Activated T-helper 17 cell treated with anti-CD3 and anti-CD28 coated beads, Interleukin-2, amount 50 U/mL, for 72 hours (primary cell): ENCODE measurements around the gene CACFD1. TPM values are rescaled to one million over a fixed set of nuclear protein-coding genes. Genes with fewer than 3 reads are reported as not detected.

Experiments
- ATAC-seq: fragments of 150-1000 bp; cut with Tn5 transposase; replicated peaks from 2 replicates; pipeline ENCODE4 v1.10.0; 2021; ENCODE audit warnings: mild to moderate bottlenecking, moderate library complexity
- H3K27ac Mint-ChIP-seq: one replicate; pipeline ENCODE4 v1.8.0; 2022; ENCODE audit warnings: mixed read lengths
- H3K27me3 Mint-ChIP-seq: one replicate; pipeline ENCODE4 v1.8.0; 2022; ENCODE audit warnings: mixed read lengths
- H3K36me3 Mint-ChIP-seq: one replicate; pipeline ENCODE4 v1.8.0; 2022; ENCODE audit warnings: low read depth, mild to moderate bottlenecking, mixed read lengths
- H3K4me1 Mint-ChIP-seq: one replicate; pipeline ENCODE4 v1.8.0; 2022; ENCODE audit warnings: mixed read lengths
- H3K4me3 Mint-ChIP-seq: one replicate; pipeline ENCODE4 v1.8.0; 2022; ENCODE audit warnings: mild to moderate bottlenecking, mixed read lengths
- H3K9me3 Mint-ChIP-seq: one replicate; pipeline ENCODE4 v1.8.0; 2022; ENCODE audit warnings: mixed read lengths
- total RNA-seq, 2 donors: library from RNA; stranded (reverse); gene quantifications; one replicate each; pipeline ENCODE4 v1.2.3, GENCODE V29; 2022

The CACFD1 gene
- total RNA-seq, 2 donors from 2014 or later, result 0.41 to 3.0 TPM

DNA sequence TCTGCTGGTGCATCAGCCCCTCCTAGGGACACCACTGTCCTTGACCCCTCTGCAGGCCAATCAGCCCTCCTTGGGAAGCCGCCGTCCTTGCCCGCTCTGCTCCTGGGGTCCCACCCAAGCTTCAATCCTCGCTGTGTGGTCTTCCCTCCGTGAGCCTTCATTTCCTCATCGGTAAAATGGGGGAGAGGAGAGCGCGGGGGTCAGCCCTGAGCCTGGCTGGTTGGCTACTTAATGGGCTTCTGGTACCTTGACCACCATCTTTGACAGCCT is 31.8 kb downstream of the CACFD1 start:
- no peak overlapping the region for H3K27ac Mint-ChIP-seq
- no peaks in the 10 kb centered on the region for H3K4me1 Mint-ChIP-seq
- H3K9me3 Mint-ChIP-seq, result no peaks in the 10 kb centered on the region
- H3K4me3 Mint-ChIP-seq, result no peak overlapping the region
- no peaks in the 10 kb centered on the region for H3K36me3 Mint-ChIP-seq
- H3K27me3 Mint-ChIP-seq, result no peaks in the 10 kb centered on the region
- ATAC-seq, result no peak

DNA sequence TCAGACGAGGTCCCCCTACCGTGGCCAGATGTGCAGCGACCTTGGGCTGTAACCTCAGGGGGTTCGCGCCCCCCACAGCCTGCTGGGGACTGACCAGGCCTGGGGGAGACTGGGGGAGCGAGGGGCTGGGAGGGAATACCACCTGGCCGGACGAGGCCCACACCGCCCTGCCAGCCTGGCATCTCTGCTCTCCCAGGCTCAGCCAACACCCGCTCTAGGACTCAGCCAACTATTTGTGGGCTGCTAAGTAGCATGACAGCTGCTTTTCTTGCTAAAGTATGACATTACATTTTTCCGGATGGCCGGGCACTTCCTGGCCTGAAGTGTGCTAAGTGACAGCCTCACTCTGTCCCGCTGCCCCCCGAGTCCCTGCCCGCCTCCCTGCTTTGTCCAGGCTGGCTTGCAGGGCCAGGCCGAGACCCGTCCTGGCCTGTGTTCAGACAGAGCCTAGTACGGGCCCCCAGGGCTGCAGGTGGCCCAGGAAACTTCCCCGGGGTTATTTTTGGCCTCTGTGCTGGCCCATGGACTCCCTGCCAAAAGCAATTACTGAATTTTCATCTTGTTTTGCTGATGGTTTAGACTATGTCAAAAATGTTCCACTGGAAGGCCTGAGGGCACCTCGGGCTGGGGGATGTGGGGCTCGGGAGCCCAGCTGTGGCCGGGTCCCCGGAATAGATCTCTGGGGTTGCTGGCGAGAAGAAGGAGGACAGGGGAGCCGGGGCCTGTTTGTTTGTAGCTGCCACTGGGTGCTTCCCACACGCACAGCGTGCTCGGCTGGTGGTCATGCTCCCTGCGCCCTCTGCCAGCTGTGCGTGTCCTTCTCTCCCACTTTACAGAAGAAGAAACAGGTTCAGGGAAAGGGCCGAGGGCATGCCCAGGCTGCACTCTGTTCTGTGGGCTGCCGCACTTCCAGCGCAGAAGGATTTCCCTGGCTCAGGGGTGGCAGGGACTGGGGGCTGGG is 32.6 kb downstream of the CACFD1 start:
- no peak overlapping the region for H3K4me3 Mint-ChIP-seq
- H3K4me1 Mint-ChIP-seq, result no peaks in the 10 kb centered on the region
- H3K9me3 Mint-ChIP-seq, result no peaks in the 10 kb centered on the region
- no peak overlapping the region for H3K27ac Mint-ChIP-seq
- no peaks in the 10 kb centered on the region for H3K36me3 Mint-ChIP-seq
- ATAC-seq, result no peak
- no peaks in the 10 kb centered on the region for H3K27me3 Mint-ChIP-seq

DNA sequence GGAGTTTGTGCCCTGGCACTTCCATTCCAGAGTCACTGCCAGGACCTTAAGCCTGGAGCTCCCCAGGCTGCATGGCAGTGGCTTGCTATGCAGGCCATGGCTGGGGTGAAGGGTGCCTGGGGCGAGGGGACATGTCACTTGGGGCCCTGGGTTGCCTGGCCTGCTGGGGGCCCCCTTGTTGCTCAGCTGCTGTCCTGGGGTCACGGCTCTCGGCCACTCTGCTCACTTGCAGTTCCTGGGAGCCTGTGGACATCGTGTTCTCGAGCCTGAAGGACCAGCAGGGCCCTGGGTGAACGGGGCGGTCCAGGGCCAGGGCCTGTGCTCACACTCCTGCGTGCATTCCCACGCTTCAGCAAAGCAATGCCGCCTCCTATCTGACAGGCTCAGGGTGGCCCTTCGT is 33.6 kb downstream of the CACFD1 start:
- ATAC-seq, result no peak

DNA sequence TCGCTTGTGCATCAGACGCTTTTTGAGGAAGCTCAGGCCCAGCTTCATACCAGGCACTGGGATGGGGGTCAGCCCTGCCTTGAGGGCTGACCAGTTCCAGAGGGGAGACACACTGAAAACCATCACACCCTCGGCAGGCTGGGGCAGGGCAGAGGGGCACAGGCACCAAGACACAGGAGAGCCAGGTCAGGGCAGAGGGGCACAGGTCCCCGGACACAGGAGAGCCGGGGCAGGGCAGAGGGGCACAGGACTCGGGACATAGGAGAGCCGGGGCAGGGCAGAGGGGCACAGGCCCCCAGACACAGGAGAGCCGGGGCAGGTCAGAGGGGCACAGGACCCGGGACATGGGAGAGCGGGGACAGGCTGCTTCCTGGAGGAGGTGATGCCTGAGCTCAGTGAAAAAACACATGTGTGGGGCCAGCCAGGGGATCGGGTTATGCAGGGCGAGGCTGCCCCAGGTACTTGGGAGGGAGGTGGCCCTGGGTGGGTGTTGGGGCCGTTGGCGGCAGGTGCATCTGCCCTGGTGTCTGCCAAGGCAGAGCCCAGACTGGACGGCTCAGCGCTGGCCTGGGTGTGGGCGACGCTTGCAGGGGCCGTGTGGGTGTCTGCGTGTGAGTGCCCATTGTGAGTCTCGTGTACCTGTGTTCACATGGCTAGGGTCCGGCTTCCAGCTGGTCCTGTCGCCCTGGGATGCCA is 34.2 kb downstream of the CACFD1 start:
- no peak for ATAC-seq
- Mint-ChIP-seq H3K4me1 (no peaks in the 10 kb centered on the region), H3K36me3 (no peaks in the 10 kb centered on the region), H3K4me3 (no peak overlapping the region), H3K27me3 (peaks cover 8% of the 10 kb centered on the region), H3K9me3 (no peaks in the 10 kb centered on the region), H3K27ac (no peak overlapping the region)

More for the DNA sequence above, 33.6 kb downstream of the CACFD1 start:
- H3K4me3 Mint-ChIP-seq, result no peak overlapping the region
- no peaks in the 10 kb centered on the region for H3K4me1 Mint-ChIP-seq
- H3K36me3 Mint-ChIP-seq, result no peaks in the 10 kb centered on the region
- H3K27me3 Mint-ChIP-seq, result peaks cover 5% of the 10 kb centered on the region
- no peak overlapping the region for H3K27ac Mint-ChIP-seq
- no peaks in the 10 kb centered on the region for H3K9me3 Mint-ChIP-seq

DNA sequence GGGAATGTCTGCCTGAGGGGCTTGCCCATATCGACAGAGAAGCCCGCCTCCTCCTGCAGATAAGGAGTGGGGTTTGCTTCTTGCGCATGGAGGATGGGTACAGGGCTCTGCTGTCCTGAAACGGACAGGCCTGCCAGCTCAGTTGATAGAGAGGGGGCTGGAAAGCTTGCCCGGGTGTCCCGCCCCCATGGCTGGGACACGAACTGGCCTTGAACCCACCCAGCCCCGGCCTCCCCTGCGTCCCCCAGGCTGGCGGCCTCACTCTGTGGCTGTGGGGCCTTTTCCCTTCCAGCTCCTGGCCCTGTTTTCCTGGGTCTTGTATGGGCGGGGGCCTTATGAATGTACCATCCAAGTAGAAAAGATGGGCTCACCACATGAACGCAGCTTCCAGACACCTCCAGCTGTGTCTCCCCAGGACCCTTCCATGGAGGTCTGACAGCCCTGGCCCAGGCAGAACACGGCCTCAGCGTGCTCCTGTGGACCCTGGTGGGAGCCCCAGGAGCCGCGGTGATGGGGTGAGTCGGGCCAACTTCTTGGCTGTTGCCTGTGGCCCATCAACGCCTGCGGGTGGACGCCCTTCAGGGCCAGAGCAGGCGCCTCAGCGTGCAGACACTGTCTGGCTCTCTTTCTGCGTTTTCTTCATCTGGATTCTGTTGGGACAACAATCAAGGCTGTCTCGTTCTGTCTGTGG is 35.0 kb downstream of the CACFD1 start:
- no peaks in the 10 kb centered on the region for H3K4me1 Mint-ChIP-seq
- peaks cover 8% of the 10 kb centered on the region for H3K27me3 Mint-ChIP-seq
- no peaks in the 10 kb centered on the region for H3K9me3 Mint-ChIP-seq
- no peak overlapping the region for H3K27ac Mint-ChIP-seq
- H3K4me3 Mint-ChIP-seq, result no peak overlapping the region
- no peaks in the 10 kb centered on the region for H3K36me3 Mint-ChIP-seq
- no peak for ATAC-seq

DNA sequence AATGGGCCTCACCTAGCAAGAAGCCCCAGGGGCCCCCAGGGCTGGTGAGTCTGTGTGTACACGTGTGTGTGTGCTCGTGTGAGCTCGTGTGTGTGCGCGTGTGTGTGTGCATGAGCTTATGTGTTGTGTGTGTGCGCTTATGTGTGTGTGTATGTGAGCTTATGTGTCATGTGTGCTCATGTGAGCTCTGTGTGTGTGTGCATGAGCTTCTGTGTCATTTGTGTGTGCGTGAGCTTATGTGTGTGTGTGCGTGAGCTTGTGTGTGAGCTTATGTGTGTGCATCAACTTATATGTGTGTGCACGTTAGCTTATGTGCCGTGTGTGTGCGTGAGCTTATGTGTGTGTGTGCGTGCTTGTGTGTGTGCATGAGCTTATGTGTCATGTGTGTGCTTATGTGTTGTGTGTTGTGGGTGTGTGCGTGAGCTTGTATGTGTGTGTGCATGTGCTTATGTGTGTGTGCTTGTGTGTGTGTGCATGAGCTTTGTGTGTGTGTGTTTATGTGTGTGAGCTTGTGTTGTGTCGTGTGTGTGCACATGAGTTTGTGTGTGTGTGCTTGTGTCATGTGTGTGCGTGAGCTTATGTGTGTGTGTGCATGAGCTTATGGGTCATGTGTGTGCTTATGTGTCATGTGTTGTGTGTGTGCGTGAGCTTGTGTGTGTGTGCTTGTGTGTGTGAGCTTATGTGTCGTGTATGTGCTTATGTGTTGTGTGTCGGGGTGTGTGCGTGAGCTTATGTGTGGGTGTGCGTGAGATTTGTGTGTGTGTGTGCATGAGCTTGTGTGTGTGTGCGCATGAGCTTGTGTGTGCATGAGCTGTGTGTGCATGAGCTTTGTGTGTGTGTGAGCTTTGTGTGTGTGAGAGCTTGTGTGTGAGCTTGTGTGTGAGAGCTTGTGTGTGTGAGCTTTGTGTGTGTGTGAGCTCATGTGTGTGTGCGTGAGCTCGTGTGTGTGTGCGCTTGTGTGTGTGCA is 35.8 kb downstream of the CACFD1 start:
- Mint-ChIP-seq H3K36me3 (no peaks in the 10 kb centered on the region), H3K27me3 (peaks cover 8% of the 10 kb centered on the region), H3K4me3 (no peak overlapping the region), H3K4me1 (no peaks in the 10 kb centered on the region), H3K9me3 (no peaks in the 10 kb centered on the region), H3K27ac (no peak overlapping the region)
- ATAC-seq, result no peak

DNA sequence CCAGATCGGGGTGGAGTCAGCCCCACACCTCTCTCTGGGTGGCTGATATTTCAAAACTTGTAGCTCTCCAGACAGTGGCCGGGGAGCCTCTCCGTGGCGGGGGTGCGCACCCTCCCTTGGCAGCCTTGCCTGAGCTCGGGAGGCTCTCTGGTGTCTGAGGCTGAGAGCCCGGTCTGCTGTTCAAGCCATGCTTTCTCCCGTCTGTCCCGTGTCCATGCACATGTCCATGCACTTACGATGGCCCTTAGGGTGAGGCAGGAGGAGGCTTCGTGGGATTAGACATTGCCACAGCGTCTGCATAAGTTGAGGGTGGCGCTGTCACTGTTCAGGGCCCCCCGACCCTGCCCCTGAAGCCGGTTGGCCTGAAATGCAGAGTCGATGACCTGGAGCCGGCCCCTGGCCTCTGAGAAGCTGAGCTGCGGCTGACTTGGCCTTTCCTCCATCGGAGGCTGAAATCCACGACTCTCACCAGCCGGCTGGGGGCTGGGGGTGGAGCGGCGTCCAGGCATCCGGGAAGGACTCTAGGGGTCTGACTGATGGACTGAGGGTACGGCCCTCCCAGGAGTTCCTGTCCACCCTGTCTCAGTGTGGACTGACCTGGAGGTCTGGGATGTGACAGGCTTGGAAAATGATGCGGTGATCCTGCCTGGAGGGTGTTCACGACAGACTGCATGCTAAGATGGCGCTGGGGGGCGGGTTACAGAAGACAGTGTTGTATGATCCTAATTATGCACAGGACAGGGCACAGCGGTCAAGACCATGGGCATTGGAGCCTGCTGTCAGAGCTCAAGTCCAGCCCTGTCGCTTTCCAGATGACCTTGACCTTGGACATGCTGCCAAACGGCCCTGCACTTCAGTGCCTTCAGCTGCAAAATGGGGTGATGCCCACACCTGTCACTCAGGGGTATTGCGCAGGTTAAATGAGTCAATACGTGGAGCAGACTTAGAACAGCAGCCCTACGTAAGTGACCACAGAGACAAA is 37.4 kb downstream of the CACFD1 start:
- Mint-ChIP-seq H3K4me1 (no peaks in the 10 kb centered on the region), H3K4me3 (no peak overlapping the region), H3K9me3 (peaks cover 7% of the 10 kb centered on the region), H3K27ac (no peak overlapping the region), H3K27me3 (peaks cover 12% of the 10 kb centered on the region), H3K36me3 (no peaks in the 10 kb centered on the region)
- no peak for ATAC-seq

DNA sequence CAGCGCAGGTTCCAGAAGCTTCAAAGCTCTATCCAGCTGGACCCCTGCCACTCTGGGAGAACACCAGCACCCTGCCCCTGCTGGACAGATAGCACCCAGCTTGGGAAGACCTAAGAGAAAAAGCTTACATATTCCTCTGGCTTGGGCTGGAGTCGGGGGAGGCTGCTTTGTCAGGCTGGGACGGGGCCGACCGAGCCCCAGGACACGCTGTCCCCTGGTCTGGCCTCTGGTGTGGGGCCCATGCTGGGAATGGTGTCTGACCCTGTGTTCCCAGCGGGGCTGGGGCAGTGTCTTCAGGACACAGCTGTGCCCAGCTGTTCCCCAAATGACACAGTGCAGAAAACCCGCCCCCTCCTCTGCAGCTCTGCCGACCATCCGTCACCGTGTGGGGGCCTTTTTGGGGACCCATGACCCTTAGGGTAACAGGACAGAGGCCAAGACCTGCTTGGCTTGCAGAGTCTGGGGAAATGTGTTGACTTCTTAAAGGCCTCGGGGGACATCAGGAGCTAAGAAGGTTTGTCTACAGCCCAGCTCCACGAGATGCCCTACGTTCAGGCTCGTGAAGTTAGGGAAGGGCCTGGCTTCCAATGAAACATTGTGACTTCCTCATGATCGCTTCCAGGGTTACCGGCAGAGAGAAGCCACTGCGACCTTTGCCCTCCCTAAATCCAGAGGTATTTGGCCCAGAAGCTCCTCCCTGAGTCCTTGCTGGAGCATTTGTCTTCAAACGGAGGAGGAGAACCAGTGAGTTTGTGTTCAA is 39.5 kb downstream of the CACFD1 start:
- H3K9me3 Mint-ChIP-seq, result peaks cover 12% of the 10 kb centered on the region
- peaks cover 23% of the 10 kb centered on the region for H3K27me3 Mint-ChIP-seq
- no peaks in the 10 kb centered on the region for H3K4me1 Mint-ChIP-seq
- H3K36me3 Mint-ChIP-seq, result no peaks in the 10 kb centered on the region
- H3K4me3 Mint-ChIP-seq, result no peak overlapping the region
- ATAC-seq, result no peak
- H3K27ac Mint-ChIP-seq, result no peak overlapping the region

DNA sequence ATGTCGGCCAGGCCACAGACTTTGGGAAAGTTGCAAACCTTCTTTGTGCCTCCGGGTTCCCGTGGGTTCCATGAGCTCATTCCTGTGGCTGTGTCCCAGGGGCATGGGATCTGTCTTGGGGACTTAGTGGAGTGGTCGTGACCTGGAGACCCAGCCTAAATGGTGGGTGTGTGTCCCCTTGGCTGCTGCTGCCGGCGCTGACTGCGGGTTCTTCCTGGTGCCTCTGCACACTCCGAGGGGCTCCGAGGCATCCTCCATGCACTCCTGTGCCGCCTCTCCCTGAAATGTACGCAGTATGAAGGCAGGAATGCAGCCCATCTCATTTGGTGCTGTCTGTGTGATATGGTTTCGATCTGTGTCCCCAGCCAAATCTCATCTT is 40.1 kb downstream of the CACFD1 start:
- ATAC-seq, result no peak
- peaks cover 12% of the 10 kb centered on the region for H3K9me3 Mint-ChIP-seq
- H3K4me1 Mint-ChIP-seq, result no peaks in the 10 kb centered on the region
- no peak overlapping the region for H3K27ac Mint-ChIP-seq
- peaks cover 23% of the 10 kb centered on the region for H3K27me3 Mint-ChIP-seq
- no peaks in the 10 kb centered on the region for H3K36me3 Mint-ChIP-seq
- H3K4me3 Mint-ChIP-seq, result no peak overlapping the region

DNA sequence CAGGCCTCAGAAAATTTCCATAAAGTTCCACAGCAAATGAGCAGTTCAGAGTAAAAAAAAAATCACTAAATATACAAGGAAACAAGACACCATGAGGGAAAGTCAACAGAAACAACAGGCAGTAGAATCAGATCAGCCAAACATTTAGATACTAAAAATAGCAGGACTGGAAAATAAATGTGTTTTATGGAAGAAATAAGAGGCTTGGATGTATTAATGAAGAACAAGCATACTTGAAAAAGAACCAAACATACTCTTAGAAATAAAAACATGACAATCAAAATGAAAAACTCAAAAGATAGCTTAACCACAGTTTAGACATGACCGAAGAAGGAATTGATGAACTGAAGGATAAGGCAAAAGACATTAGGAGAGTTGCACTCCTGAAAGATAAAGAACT is 42.3 kb downstream of the CACFD1 start:
- ATAC-seq, result no peak
- no peaks in the 10 kb centered on the region for H3K36me3 Mint-ChIP-seq
- H3K27ac Mint-ChIP-seq, result no peak overlapping the region
- no peaks in the 10 kb centered on the region for H3K4me1 Mint-ChIP-seq
- H3K27me3 Mint-ChIP-seq, result peaks cover 23% of the 10 kb centered on the region
- peaks cover 12% of the 10 kb centered on the region for H3K9me3 Mint-ChIP-seq
- no peak overlapping the region for H3K4me3 Mint-ChIP-seq

DNA sequence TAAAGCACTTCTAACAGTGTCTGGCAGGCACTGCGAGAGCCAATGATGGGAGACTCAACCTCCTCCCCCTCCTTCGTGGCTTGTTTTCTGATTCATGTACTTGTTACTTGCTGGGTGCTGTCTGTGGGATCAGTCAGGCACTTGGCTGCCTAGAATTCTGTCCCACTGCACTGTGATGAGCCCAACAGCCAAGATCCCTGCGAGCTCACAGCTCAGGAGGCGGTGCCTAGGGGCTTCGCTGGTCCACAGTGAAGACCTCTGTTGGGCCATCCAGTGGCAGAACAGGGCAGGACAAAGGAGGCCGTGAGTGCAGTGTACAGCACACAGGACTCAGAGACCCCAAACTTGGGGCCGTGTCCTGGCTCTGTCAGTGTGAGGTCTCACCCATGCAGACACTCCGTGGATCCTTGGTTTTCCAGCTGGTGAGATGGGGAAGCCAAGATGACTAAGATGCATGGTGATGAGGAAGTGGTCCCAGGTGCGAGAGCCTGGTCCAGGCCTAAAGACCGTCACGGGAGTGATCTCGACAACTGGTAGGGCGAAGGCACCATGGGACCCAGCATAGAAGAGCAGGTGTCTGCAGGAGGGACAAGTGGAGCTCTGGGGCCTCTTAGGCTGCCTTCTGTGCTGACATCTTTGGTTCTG is 45.5 kb downstream of the CACFD1 start:
- Mint-ChIP-seq H3K4me3 (no peak overlapping the region), H3K36me3 (no peaks in the 10 kb centered on the region), H3K9me3 (peaks cover 12% of the 10 kb centered on the region), H3K27ac (no peak overlapping the region), H3K27me3 (peaks cover 16% of the 10 kb centered on the region), H3K4me1 (peaks cover 5% of the 10 kb centered on the region)
- ATAC-seq, result no peak

DNA sequence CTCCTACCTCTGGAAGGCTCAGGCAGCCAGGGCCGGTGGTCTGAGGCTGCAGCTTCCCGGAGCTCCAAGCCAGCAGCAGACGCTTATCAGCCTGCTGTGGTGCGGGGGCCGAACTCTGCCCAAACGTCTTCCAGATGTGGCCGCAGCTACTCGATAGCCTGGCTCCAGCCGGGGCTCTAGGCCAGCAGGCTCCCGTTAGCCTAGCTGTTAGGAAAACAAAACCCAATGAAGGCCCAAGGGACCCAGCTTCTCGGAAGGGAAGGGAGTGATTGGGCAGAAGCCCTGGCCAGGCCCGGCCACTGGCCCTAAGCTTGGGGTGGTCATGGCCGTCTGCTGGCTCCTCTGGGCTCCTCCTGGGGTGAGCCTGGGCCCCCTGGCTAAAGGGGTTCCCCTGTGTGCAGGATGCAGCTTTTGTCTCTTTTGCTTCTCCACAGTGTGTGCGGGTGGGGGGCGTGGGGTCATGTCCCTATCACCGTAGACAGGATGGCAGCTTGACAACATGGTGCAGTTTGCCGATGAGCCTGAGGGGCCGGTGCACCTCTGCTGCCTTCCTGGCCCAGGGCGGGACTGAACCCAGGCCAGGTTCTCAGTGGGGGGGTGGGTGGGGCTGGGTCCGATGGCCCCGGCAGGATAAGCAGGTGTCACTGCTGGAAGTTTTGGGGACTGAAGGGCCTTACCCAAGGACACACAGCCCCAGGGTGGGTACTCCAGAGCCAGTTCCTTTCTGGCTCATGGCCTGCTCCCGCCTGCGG is 46.3 kb downstream of the CACFD1 start:
- Mint-ChIP-seq H3K4me3 (no peak overlapping the region), H3K36me3 (no peaks in the 10 kb centered on the region), H3K27ac (no peak overlapping the region), H3K9me3 (peaks cover 11% of the 10 kb centered on the region), H3K4me1 (peaks cover 5% of the 10 kb centered on the region), H3K27me3 (peaks cover 13% of the 10 kb centered on the region)
- ATAC-seq, result no peak
